NCI-H2107 treated with DMSO at 0.1 percent for 48 hours (cell line): ENCODE measurements around the gene KRTAP5-2.

ENCODE experiments used
- DNase-seq: peaks from one replicate; lab custom pipeline; 2025; ENCODE audit not compliant: unreplicated experiment; lab: John Stamatoyannopoulos, UW

Gene KRTAP5-2

DNA sequence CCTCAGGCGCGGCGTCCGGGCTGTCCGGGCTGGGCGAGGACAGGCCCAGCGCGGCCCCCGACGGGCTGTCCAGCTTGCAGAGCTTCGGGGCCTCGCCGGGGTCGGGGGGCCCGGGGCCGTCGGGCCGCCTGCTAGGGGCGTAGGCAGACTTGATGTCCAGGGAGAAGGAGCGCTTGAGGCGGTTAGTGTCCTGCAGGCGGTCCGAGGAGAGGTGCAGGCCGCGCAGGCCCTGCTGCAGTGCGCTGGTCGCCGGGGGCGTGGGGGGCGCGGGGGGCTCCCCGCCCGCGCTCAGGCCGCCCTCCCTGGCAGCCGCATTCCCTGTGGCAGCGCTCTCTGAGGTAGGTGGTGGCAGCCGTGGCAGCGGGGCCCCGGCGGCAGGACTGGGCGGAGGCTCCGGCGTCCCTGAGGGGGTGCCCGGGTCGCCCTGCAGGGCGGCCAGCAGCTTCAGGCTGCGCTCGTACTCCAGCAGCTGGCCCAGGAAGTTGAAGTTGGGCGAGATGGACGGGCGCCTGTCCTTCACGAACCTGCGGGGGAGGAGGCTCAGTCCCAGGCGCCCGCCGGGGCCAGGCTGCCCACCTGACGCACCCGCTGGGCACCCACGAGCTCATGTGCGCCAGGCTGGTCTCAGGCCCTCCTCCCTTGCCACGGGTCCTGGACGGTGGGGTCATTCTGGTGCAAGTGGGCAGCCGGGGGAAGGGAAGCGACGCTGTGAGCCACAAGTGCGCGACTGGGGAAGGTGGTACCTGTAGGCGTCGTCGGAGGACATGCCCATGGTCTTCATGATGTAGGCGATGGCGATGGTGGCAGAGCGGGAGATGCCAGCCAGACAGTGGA, 40.8 kb downstream of the KRTAP5-2 start:
- no peak for DNase-seq

DNA sequence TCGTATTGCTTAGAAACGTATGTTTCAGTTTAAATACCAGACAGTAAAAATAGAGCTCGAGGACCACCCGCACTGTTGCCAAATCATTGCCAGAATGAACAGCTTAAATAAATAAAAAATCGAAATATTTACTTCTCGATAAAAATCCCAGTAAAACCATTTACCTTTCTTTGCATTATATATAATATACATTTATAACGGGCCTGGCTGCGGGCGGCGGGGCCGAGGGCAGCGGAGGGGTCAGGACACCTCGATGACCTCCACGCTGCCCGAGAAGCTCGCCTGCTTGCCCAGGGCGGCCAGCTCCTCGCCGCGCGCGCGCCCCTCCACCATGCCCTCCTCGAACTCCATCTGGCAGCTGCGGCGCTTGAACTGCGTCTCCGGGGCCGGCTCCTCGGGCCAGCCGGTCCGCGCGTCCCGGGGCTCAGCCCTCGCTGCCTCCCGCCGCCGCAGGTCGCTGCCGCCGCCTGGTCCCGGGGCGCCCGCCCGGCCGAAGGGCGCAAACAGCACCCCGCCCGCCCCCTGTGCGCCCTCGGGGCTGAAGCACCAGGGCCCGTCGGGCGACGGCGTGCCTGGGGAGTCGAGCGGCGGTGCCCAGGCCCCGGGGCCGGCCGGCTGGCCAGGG, 41.7 kb downstream of the KRTAP5-2 start:
- DNase-seq: no peak

DNA sequence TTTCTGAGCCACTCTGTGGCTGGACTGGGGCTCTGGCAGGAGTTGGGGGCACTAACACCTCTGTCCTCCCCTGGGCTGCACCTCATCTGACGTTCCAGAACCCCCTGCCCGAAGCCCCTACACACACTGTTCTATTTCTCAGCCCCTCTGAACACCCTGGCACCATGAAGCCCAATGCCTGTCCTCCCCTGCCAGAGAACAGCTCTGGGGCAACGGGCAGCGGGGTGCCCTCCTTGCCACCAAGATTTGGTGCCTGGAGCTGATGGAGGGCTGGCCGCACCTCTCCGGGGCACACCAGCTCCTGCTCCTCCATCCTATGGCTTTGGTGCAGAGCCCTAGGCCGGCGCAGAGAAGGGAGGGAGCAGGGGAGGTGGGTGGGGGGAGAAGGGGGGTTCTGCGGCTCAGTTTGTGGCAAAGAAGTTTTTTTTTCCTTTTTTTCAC, 42.4 kb downstream of the KRTAP5-2 start:
- no peak for DNase-seq

DNA sequence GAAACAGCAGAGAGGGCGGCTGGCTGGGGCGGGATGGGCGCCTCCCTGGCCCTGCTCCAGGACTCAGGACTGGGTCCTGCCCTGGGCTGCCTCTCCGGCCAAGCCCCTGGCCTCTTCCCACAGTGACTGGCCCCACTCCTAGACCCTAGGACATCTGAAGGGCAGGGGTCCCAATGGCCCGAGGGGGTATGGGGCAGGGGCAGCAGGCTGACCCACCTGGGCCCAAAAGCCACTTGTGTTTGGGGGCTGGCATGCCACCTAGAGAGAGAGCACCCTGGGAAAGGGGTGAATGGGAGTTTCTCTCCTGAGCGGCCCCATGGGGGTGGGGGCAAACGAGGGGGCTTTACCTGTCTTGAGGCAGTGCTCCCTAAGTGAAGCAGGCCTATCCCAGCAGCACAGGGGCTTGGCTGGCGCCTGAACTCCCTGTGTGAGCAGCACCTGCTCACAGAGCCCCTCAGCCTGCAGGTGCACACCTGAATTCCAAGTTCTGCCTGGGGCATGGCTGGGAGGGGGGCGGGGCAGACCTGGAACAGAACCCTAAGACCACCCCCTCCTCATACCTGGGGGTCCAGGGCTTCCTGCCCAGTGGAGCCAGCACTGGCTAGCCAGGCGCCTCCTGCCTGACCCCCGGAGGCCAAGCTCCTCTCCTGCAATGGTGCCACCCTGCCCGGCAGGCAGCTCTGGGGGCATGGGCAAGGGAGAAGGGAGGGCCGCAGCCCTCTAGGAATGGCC, 42.9 kb downstream of the KRTAP5-2 start:
- no peak for DNase-seq

DNA sequence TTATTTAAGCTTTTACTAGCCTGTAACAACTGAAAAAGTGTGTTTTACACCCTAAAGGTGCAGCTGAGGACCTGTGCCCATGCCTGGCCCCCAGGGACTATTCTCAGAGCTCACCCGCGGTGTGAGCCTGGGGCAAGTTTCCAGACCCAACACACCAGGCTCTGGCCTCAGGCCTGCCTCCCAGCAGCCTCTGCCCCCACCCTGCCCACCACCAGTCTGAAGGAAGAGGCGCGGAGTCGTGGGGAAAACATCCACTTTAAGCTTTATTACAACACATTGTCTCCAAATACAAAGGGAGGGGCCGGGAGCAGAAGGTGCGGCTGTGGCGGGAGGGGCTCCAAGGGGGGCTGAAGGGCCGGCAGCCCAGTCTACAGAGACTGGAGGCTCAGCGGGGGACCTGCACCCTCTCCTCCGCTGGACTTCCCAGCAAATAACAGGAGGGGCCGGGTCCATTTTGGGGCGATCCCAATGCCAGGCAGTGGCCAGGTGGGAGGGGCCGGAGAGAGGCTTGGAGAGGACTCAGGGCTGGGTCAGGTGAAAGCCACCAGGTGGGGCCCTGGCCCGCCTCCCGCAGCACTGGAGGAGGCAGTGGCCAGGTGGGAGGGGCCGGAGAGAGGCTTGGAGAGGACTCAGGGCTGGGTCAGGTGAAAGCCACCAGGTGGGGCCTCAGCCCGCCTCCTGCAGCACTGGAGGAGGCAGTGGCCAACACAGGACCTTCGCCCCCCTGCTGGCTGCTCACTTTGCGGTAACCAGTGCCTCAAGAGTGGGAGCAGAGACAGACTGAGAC, 44.1 kb downstream of the KRTAP5-2 start:
- DNase-seq: no peak

DNA sequence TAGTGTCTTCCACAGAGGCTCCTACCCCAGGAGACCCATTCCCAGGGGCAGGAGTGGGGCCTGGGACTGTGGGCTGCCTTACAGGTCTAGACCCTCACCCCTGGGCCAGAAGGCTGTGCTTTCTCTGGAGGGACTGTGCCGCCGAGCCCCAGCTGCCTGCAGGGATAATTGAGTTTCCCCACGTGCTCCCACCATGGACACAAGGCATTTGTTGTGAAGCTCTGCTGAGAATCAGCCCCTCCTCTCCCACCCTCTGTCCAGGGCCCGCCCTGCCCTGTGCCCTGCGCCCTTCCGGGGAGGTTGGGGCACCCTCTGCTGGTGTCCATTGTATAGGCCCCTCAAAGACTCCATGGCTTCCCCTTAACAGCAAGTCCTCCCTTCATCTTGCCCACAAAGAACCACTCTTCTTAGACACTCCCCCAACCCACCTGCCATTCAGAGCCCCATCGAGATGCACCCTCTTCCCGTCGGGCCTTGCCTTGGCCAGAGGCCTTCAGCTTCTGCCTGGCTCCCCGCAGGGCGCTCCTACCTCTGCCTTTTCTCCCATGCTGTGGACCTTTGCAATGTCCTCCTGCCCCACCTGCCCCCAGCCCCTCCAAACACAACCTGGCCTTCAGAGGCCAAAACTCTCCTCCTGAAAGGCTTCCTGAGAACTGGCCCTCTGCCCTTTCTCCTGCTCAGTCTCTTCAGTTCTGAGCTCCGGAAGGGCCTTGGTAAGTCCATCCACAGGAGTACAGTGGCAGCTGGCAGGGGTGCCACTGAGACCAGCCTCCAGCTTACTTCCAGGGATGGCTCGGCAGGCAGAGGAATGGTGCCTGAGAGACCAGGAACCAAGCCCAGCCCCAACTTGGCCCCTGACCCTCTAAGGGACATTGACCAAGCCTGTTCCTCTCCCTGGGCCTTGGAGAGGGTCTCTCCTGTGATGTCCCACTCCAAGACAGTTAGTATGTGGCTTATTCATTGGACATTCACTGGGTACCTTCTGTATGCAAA, 48.5 kb downstream of the KRTAP5-2 start:
- no peak for DNase-seq

DNA sequence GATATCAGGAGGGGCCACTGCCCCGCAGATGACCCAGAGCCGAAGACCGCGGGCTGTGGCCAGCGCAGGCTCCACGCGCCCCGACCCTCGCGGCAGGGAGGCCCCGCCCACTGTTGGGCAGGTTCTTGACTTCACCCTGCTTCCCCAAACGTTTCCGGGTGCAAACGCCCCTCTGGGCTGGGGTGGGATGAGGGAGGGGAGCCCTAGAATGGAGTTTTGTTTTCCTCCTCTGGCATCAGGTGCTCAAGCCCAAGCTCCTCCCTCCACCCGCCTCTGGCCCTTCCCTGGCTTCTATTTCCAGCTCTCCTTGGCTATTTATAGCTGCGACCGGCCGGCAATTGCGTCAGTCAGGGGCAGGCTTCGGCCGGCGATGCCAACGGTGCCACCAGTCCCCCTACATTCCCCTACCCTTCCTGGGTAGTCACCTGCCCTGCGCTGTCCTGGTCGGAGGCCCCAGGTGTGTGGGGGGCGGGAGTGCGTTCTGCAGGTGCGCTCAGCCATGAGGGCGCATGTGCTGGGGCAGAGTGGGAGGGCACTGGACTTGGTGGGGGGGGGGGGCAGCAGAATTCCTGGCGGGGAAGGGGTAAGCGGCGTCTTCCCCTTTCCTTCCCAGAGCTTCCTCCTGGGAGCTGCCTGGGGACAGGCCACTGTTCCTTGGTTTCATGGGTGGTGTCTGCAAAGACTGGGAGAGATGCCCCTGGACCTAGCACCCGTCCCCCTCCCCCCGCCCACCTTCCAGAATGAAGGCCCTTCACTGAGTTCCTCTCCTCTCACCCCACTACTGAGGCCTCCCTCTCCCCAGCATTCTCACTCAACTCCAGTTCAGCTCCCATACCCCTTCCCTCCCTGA, 49.6 kb downstream of the KRTAP5-2 start:
- DNase-seq: peak; percentile 53

DNA sequence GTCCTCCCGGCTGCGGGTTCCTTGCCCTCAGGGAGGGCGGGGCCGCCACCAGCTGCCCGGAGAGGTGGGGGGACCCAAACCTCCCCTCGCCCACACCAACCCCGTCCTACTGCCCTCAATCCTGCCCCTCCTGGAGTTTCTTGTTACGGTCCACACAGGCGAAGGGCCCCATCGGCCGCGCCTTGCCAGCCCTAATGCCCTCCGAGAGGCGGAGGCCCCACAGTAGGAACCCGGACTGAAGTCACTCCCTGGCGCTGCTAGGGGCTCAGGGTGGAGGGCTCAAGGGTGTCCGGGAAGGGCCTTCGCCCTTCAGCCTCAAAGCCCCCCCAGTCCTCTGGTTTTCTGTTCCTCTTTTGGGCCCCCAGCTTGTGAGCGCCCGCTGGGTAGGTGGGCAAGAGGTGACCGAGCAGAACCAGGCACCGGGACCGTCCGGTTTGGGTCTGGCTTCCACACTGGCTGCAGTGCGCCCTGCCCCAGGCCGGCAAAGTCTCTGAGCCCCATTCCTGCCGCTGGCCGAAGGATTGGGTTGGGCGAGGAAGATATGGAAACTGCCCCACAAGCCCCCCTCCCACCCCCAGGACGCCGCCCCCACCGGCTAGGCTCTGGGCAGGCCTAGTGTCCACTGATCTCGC, 50.5 kb downstream of the KRTAP5-2 start:
- no peak for DNase-seq
